Measurements from ENCODE around the gene PDE9A. TPM values are rescaled to one million over a fixed set of nuclear protein-coding genes. Genes with fewer than 3 reads are reported as not detected.

Gene PDE9A
- total and polyA plus RNA-seq, 4 donors = 2.6 to 16.2 (median 7.8) TPM

- intact Hi-C loops (cut with DNase I) = no loop called here
- no peak overlapping the region for H3K4me3 ChIP-seq (ENCODE audit: low read length in 2 of 2)
- H3K27ac ChIP-seq (ENCODE audit: low read depth in 1 of 2, low read length in 2 of 2) = no peak overlapping the region
Observed at GRCh38 chr21:42642219-42642745, 11.1 kb upstream of the PDE9A start.

GRCh38 chr21:42644223-42645208, 8.9 kb upstream of the PDE9A start:
- no peak overlapping the region for H3K4me3 ChIP-seq (ENCODE audit: low read length in 2 of 2)
- 77 to 78% methylated on average over 21 of the region's 21 CpGs for WGBS, 2 donors
- no peak for ATAC-seq (ENCODE audit: low FRiP score)
- peak in 1 of 2 donors; percentile 27 for DNase-seq
- intact Hi-C loops (cut with DNase I) = no loop called here
- no peaks in the 10 kb centered on the region for H3K4me1 ChIP-seq (ENCODE audit: control insufficient read depth in 1 of 2, insufficient read depth in 2 of 2, low read length in 2 of 2)
- no peaks in the 10 kb centered on the region for H3K36me3 ChIP-seq (ENCODE audit: control insufficient read depth in 1 of 2, insufficient read depth in 2 of 2, low read length in 1 of 2)
- no peaks in the 10 kb centered on the region for H3K27me3 ChIP-seq (ENCODE audit: control insufficient read depth in 1 of 2, insufficient read depth in 2 of 2, low read length in 1 of 2)
- H3K9me3 ChIP-seq (ENCODE audit: control insufficient read depth, low read length) = no peaks in the 10 kb centered on the region
- H3K27ac ChIP-seq (ENCODE audit: low read depth in 1 of 2, low read length in 2 of 2) = no peak overlapping the region

More at GRCh38 chr21:42642219-42642745, 11.1 kb upstream of the PDE9A start:
- no peaks in the 10 kb centered on the region for H3K36me3 ChIP-seq (ENCODE audit: control insufficient read depth in 1 of 2, insufficient read depth in 2 of 2, low read length in 1 of 2)
- H3K27me3 ChIP-seq (ENCODE audit: control insufficient read depth in 1 of 2, insufficient read depth in 2 of 2, low read length in 1 of 2) = no peaks in the 10 kb centered on the region
- ATAC-seq (ENCODE audit: low FRiP score) (no peak), DNase-seq (peak; percentile 10 to 49)
- H3K9me3 ChIP-seq (ENCODE audit: control insufficient read depth, low read length) = no peaks in the 10 kb centered on the region
- no peaks in the 10 kb centered on the region for H3K4me1 ChIP-seq (ENCODE audit: control insufficient read depth in 1 of 2, insufficient read depth in 2 of 2, low read length in 2 of 2)
- WGBS, 2 donors = 70 to 85% methylated on average over 8 of the region's 8 CpGs

GRCh38 chr21:42645211-42646075, 8.0 kb upstream of the PDE9A start:
- WGBS, 2 donors = 91 to 92% methylated on average over 28 of the region's 28 CpGs

GRCh38 chr21:42646076-42646825, 7.2 kb upstream of the PDE9A start:
- ATAC-seq (ENCODE audit: low FRiP score) = no peak
- no peaks in the 10 kb centered on the region for H3K9me3 ChIP-seq (ENCODE audit: control insufficient read depth, low read length)
- H3K4me3 ChIP-seq (ENCODE audit: low read length in 2 of 2) = no peak overlapping the region
- intact Hi-C loops (cut with DNase I) = no loop called here
- no peaks in the 10 kb centered on the region for H3K4me1 ChIP-seq (ENCODE audit: control insufficient read depth in 1 of 2, insufficient read depth in 2 of 2, low read length in 2 of 2)
- H3K27ac ChIP-seq (ENCODE audit: low read depth in 1 of 2, low read length in 2 of 2) = no peak overlapping the region
- no peaks in the 10 kb centered on the region for H3K36me3 ChIP-seq (ENCODE audit: control insufficient read depth in 1 of 2, insufficient read depth in 2 of 2, low read length in 1 of 2)
- no peaks in the 10 kb centered on the region for H3K27me3 ChIP-seq (ENCODE audit: control insufficient read depth in 1 of 2, insufficient read depth in 2 of 2, low read length in 1 of 2)
- 87 to 90% methylated on average over 14 of the region's 14 CpGs for WGBS, 2 donors
- DNase-seq = peak; percentile 36 to 54

More at GRCh38 chr21:42645211-42646075, 8.0 kb upstream of the PDE9A start:
- no peaks in the 10 kb centered on the region for H3K36me3 ChIP-seq (ENCODE audit: control insufficient read depth in 1 of 2, insufficient read depth in 2 of 2, low read length in 1 of 2)
- peak; percentile 15 to 47 for DNase-seq
- intact Hi-C loops (cut with DNase I) = no loop called here
- no peaks in the 10 kb centered on the region for H3K9me3 ChIP-seq (ENCODE audit: control insufficient read depth, low read length)
- no peak for ATAC-seq (ENCODE audit: low FRiP score)
- no peak overlapping the region for H3K27ac ChIP-seq (ENCODE audit: low read depth in 1 of 2, low read length in 2 of 2)
- H3K4me1 ChIP-seq (ENCODE audit: control insufficient read depth in 1 of 2, insufficient read depth in 2 of 2, low read length in 2 of 2) = no peaks in the 10 kb centered on the region
- no peak overlapping the region for H3K4me3 ChIP-seq (ENCODE audit: low read length in 2 of 2)
- no peaks in the 10 kb centered on the region for H3K27me3 ChIP-seq (ENCODE audit: control insufficient read depth in 1 of 2, insufficient read depth in 2 of 2, low read length in 1 of 2)

- Histone ChIP-seq H3K4me3 (ENCODE audit: low read length in 2 of 2) (no peak overlapping the region), H3K4me1 (ENCODE audit: control insufficient read depth in 1 of 2, insufficient read depth in 2 of 2, low read length in 2 of 2) (no peaks in the 10 kb centered on the region), H3K27ac (ENCODE audit: low read depth in 1 of 2, low read length in 2 of 2) (no peak overlapping the region), H3K36me3 (ENCODE audit: control insufficient read depth in 1 of 2, insufficient read depth in 2 of 2, low read length in 1 of 2) (no peaks in the 10 kb centered on the region), H3K9me3 (ENCODE audit: control insufficient read depth, low read length) (no peaks in the 10 kb centered on the region), H3K27me3 (ENCODE audit: control insufficient read depth in 1 of 2, insufficient read depth in 2 of 2, low read length in 1 of 2) (no peaks in the 10 kb centered on the region)
- DNase-seq = peak; percentile 30 to 68
- WGBS, 2 donors = 95% methylated on average over 14 of the region's 14 CpGs
- ATAC-seq (ENCODE audit: low FRiP score) = no peak
- intact Hi-C loops (cut with DNase I) = no loop called here
Observed at GRCh38 chr21:42646836-42647235, 6.6 kb upstream of the PDE9A start.

DNA sequence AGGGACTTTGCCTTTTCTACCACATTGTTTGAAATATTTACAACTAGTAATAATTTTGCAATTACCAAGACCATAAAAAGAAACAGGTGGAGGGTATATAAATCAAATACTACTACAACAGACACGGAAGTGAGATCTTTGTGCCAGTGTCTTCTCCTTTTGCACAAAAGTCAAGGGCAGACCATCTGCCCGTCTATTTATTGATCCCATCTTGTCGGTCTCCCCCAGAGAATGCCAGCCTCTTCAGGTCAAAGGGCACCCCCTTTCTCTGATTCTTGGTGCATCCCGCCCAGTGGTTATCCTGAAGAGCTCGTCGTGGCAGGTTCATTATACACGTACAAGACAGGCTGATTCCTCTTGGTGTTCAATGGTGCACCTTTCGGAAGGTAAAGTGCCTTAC, 4.8 kb upstream of the PDE9A start:
- H3K9me3 ChIP-seq (ENCODE audit: control insufficient read depth, low read length) = no peaks in the 10 kb centered on the region
- 93 to 98% methylated on average over 8 of the region's 8 CpGs for WGBS, 2 donors
- H3K4me1 ChIP-seq (ENCODE audit: control insufficient read depth in 1 of 2, insufficient read depth in 2 of 2, low read length in 2 of 2) = no peaks in the 10 kb centered on the region
- no peak overlapping the region for H3K4me3 ChIP-seq (ENCODE audit: low read length in 2 of 2)
- DNase-seq (no peak), ATAC-seq (ENCODE audit: low FRiP score) (no peak)
- no peaks in the 10 kb centered on the region for H3K36me3 ChIP-seq (ENCODE audit: control insufficient read depth in 1 of 2, insufficient read depth in 2 of 2, low read length in 1 of 2)
- intact Hi-C loops (cut with DNase I) = no loop called here
- no peak overlapping the region for H3K27ac ChIP-seq (ENCODE audit: low read depth in 1 of 2, low read length in 2 of 2)
- H3K27me3 ChIP-seq (ENCODE audit: control insufficient read depth in 1 of 2, insufficient read depth in 2 of 2, low read length in 1 of 2) = no peaks in the 10 kb centered on the region

GRCh38 chr21:42649122-42650032, 4.0 kb upstream of the PDE9A start:
- ATAC-seq (ENCODE audit: low FRiP score) (no peak), DNase-seq (peak; percentile 20 to 39)
- no peak overlapping the region for H3K4me3 ChIP-seq (ENCODE audit: low read length in 2 of 2)
- intact Hi-C loops (cut with DNase I) = no loop called here
- no peak overlapping the region for H3K27ac ChIP-seq (ENCODE audit: low read depth in 1 of 2, low read length in 2 of 2)
- WGBS, 2 donors = 85 to 87% methylated on average over 24 of the region's 24 CpGs
- no peaks in the 10 kb centered on the region for H3K27me3 ChIP-seq (ENCODE audit: control insufficient read depth in 1 of 2, insufficient read depth in 2 of 2, low read length in 1 of 2)
- no peaks in the 10 kb centered on the region for H3K4me1 ChIP-seq (ENCODE audit: control insufficient read depth in 1 of 2, insufficient read depth in 2 of 2, low read length in 2 of 2)
- no peaks in the 10 kb centered on the region for H3K9me3 ChIP-seq (ENCODE audit: control insufficient read depth, low read length)
- no peaks in the 10 kb centered on the region for H3K36me3 ChIP-seq (ENCODE audit: control insufficient read depth in 1 of 2, insufficient read depth in 2 of 2, low read length in 1 of 2)
